K562 (cell line): ENCODE results near the gene MLKL. TPM values are rescaled to one million over a fixed set of nuclear protein-coding genes. Genes with fewer than 3 reads are reported as not detected.
A peak's percentile ranks its signal among the peaks of the same experiment; 100 is the strongest.

Source experiments
- ATAC-seq: fragments of 200-7000 bp; cut with Tn5 transposase; 3 replicates; pipeline ENCODE4 v1.9.1; 2020; ENCODE audit warnings: moderate library complexity
- BruUV-seq: library from RNA; stranded (reverse); fragments of 400-500 nt; replicated peaks from 2 replicates; lab custom pipeline; 2021; lab: Mats Ljungman, UMichigan
- CTCF ChIA-PET: fragments of 300-600 bp; formaldehyde crosslinking; extraction: SDS; loops from one replicate; lab custom pipeline; 2021; ENCODE audit warnings: low intra/inter-chr PET ratio; lab: Yijun Ruan, JAX
- POLR2A ChIA-PET: fragments of 300-600, 350-650 bp; sonication (Branson Sonifier 250); formaldehyde crosslinking; extraction: SDS; loops from one replicate; lab custom pipeline; 2021; ENCODE audit warnings: antibody characterized with exemption, inconsistent platforms; lab: Yijun Ruan, JAX
- DNase-seq, 4 experiments: peaks; one replicate each; pipeline versions ENCODE4 v3.0.0 to v3.0.0-alpha.2; 2011 to 2018; ENCODE audit warnings: low spot score in 3 of 4, mixed read lengths in 3 of 4; ENCODE audit errors: extremely low read depth in 1 of 4
- FAIRE-seq: peaks from 2 replicates; lab custom pipeline; 2011; peaks lifted over from hg19 to GRCh38; lab: Jason Lieb, UNC
- H2AFZ ChIP-seq: 2 replicates; pipeline ENCODE4 v1.6.0; 2011; ENCODE audit warnings: low read depth, low read length, control low read depth, inconsistent platforms
- H3K27ac ChIP-seq: fragments of 200-600 bp; 3 replicates; pipeline ENCODE4 v1.8.0; 2011; ENCODE audit warnings: low read depth, mild to moderate bottlenecking, control low read depth, inconsistent platforms, low read length, moderate library complexity, mixed read lengths; ENCODE audit errors: extremely low read depth
- H3K27me3 ChIP-seq, 2 experiments: fragments of 300-600 bp in 1 of 2; 2 replicates in 1 of 2; 3 replicates in 1 of 2; pipeline versions ENCODE4 v1.6.0 to v1.8.0; 2011; ENCODE audit warnings: inconsistent platforms in 2 of 2, low read length in 2 of 2, mild to moderate bottlenecking in 1 of 2, mixed read lengths in 1 of 2, moderate library complexity in 1 of 2; ENCODE audit not compliant: control insufficient read depth in 2 of 2, insufficient read depth in 2 of 2
- H3K36me3 ChIP-seq: fragments of 300-600 bp; 3 replicates; pipeline ENCODE4 v1.8.0; 2011; ENCODE audit warnings: mild to moderate bottlenecking, low read length, inconsistent platforms; ENCODE audit not compliant: control insufficient read depth, insufficient read depth
- H3K4me1 ChIP-seq, 2 experiments: fragments of 200-600 bp in 1 of 2; replicated peaks in 1 of 2; 2 replicates in 1 of 2; 3 replicates in 1 of 2; pipeline versions ENCODE4 v1.5.1 to v1.8.0; 2011; ENCODE audit warnings: inconsistent platforms in 2 of 2, low read length in 2 of 2, mild to moderate bottlenecking in 1 of 2, mixed read lengths in 1 of 2, moderate library complexity in 1 of 2; ENCODE audit not compliant: control insufficient read depth in 2 of 2, insufficient read depth in 2 of 2
- H3K4me2 ChIP-seq: 2 replicates; pipeline ENCODE4 v1.6.1; 2011; ENCODE audit warnings: low read length, control low read depth, inconsistent platforms, mixed read lengths; ENCODE audit not compliant: insufficient read depth
- H3K4me3 ChIP-seq: fragments of 200-600 bp; sonication (generic), shearing (Covaris generic); 2 replicates; pipeline ENCODE4 v1.5.1; 2016; ENCODE audit warnings: control low read depth, inconsistent platforms
- H3K79me2 ChIP-seq: fragments of 200-600 bp; 3 replicates; pipeline ENCODE4 v1.8.0; 2011; ENCODE audit warnings: low read length, inconsistent platforms; ENCODE audit not compliant: control insufficient read depth, insufficient read depth
- H3K9ac ChIP-seq, 2 experiments: 2 replicates each; pipeline versions ENCODE4 v1.6.0 to v1.6.1; 2011; ENCODE audit warnings: low read depth in 2 of 2, low read length in 2 of 2, control low read depth in 1 of 2, inconsistent platforms in 1 of 2, mild to moderate bottlenecking in 1 of 2, mixed read lengths in 1 of 2; ENCODE audit not compliant: insufficient read depth in 1 of 2
- H3K9me1 ChIP-seq: one replicate; pipeline ENCODE4 v1.6.0; 2011; ENCODE audit warnings: inconsistent platforms, mild to moderate bottlenecking, low read length, moderate library complexity; ENCODE audit not compliant: control insufficient read depth, insufficient read depth
- H3K9me3 ChIP-seq: replicated peaks from 2 replicates; pipeline ENCODE4 v1.5.1; 2011; ENCODE audit warnings: low read depth, low read length, inconsistent platforms; ENCODE audit not compliant: control insufficient read depth, insufficient read depth
- H4K20me1 ChIP-seq: replicated peaks from 2 replicates; pipeline ENCODE4 v1.6.1; 2011; ENCODE audit warnings: low read length, inconsistent platforms, mixed read lengths; ENCODE audit not compliant: control insufficient read depth, insufficient read depth
- RAD21 ChIP-seq, 2 experiments: fragments of 250-450 bp in 1 of 2; fragments of 450-650 bp in 1 of 2; sonication (Bioruptor Pico) in 1 of 2; formaldehyde crosslinking in 1 of 2; IDR thresholded peaks in 1 of 2; conservative IDR thresholded peaks in 1 of 2; 2 replicates each; pipeline versions ENCODE4 v1.4.0 to v1.8.0; 2020 to 2022; ENCODE audit warnings: mild to moderate bottlenecking in 2 of 2, moderate library complexity in 1 of 2
- ZNF121 ChIP-seq: sonication (generic); formaldehyde crosslinking; conservative IDR thresholded peaks from 2 replicates; pipeline ENCODE4 v1.8.0; 2022; ENCODE audit warnings: missing genetic modification reagents
- WGBS: fragments of 100-300 bp; shearing (Covaris generic); methylation state at CpG from one replicate; pipeline ENCODE4 v1.1.6; 2016; ENCODE audit warnings: low coverage, mixed read lengths; ENCODE audit not compliant: insufficient coverage; ENCODE audit errors: missing lambda C conversion rate; 5-methylcytosine and 5-hydroxymethylcytosine counted together
- in situ Hi-C: fragments of 300-500 bp; cut with MboI; formaldehyde crosslinking; loops from 4 replicates; pipeline ENCODE4 v1.15.0; 2018; ENCODE audit warnings: inconsistent platforms, mixed read lengths
- intact Hi-C: fragments of 100-400 bp; cut with micrococcal nuclease; formaldehyde crosslinking; loops from 2 replicates; pipeline ENCODE4 v1.14.2; 2022
- polyA plus RNA-seq, 8 experiments: library from polyadenylated mRNA; depleted of rRNA in 4 of 8; stranded (reverse) in 5 of 8; unstranded in 3 of 8; fragments of >200 nt; fragmentation: Nextera tagmentation in 2 of 8; fragmentation: Illumina TruSeq in 1 of 8; extraction: Ambion mirVana in 2 of 8; extraction: Trizol in 1 of 8; gene quantifications; 2 replicates each; pipeline versions ENCODE4 v1.2.1 to v1.2.3, GENCODE V29; 2011 to 2014; ENCODE audit warnings: inconsistent platforms in 1 of 8, missing spikeins in 1 of 8
- total RNA-seq, 7 experiments: library from RNA; depleted of rRNA in 6 of 7; stranded (reverse); fragments of >200 nt in 6 of 7; fragmentation: Illumina TruSeq in 2 of 7; extraction: Trizol in 2 of 7; gene quantifications; 2 replicates each; pipeline versions ENCODE4 v1.2.1 to v1.2.3, GENCODE V29; 2011 to 2021; ENCODE audit warnings: low replicate concordance in 1 of 7
- TF ChIP-seq, protein P1 (sequence below): IDR thresholded peaks from 2 replicates; pipeline ENCODE4 v1.6.1; 2011; ENCODE audit warnings: borderline replicate concordance, low read depth, mild to moderate bottlenecking, moderate library complexity, low read length; ENCODE audit not compliant: insufficient read depth, poor library complexity, severe bottlenecking

MLKL gene
- total and polyA plus RNA-seq, 9 of the 15 experiments (the other 6 are each of a cell fraction or from before 2014, with no cell fraction given), result 1.6 to 6.1 (median 4.8) TPM

DNA sequence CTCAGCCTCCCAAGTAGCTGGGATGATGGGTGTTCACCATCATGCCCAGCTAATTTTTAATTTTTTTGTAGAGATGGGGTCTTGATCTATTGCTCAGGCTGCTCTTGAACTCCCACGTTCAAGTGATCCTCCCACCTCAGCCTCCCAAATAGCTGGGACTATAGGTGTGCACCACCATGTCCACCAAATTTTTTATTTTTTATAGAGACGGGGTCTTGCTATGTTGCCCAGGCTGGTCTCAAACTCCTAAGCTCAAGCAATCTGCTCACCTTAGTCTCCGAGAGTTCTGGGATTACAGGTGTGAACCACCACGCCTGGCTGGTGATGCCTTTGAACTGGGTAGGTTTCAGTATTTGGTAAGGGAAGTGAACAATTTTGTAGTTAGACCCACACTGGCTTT lies 43.9 kb upstream of the MLKL start:
- TF ChIP-seq RAD21 (CRISPR knock-in tag; conservative IDR thresholded peaks at IDR 0.05 in 1 of 2, IDR thresholded peaks at IDR 0.05 in 1 of 2), result no peak
- TF ChIP-seq, protein P1, sequence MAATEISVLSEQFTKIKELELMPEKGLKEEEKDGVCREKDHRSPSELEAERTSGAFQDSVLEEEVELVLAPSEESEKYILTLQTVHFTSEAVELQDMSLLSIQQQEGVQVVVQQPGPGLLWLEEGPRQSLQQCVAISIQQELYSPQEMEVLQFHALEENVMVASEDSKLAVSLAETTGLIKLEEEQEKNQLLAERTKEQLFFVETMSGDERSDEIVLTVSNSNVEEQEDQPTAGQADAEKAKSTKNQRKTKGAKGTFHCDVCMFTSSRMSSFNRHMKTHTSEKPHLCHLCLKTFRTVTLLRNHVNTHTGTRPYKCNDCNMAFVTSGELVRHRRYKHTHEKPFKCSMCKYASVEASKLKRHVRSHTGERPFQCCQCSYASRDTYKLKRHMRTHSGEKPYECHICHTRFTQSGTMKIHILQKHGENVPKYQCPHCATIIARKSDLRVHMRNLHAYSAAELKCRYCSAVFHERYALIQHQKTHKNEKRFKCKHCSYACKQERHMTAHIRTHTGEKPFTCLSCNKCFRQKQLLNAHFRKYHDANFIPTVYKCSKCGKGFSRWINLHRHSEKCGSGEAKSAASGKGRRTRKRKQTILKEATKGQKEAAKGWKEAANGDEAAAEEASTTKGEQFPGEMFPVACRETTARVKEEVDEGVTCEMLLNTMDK, result no peak
- 0 out of 2 replicates have a peak, but pooled peaks have one; percentile 13 for TF ChIP-seq ZNF121 (CRISPR knock-in tag)
- peaks cover 9 to 27% of the 10 kb centered on the region in 2 experiments; a peak in 4 of 5 replicates for H3K4me1 ChIP-seq
- BruUV-seq, result no TSS peak
- peaks cover 5% of the 10 kb centered on the region; the same call in 1 of the 2 replicates for H4K20me1 ChIP-seq
- H3K27ac ChIP-seq, result no peak overlapping the region
- intact Hi-C loops, result no loop called here
- peaks cover 15 to 41% of the 10 kb centered on the region in 2 experiments for H3K27me3 ChIP-seq
- POLR2A ChIA-PET, result interaction anchor here (0.6 kb wide), 1 partner anchor 63 kb away, joined by 3 read pairs; no protein-coding TSS in a partner anchor
- H3K4me3 ChIP-seq, result no peak overlapping the region
- H2AFZ ChIP-seq, result no peak overlapping the region
- 23% methylated on average over 4 of the region's 4 CpGs for WGBS
- in situ Hi-C loops, result no loop called here
- no peaks in the 10 kb centered on the region for H3K79me2 ChIP-seq
- CTCF ChIA-PET, result no interaction called here
- H3K9me3 ChIP-seq, result no peaks in the 10 kb centered on the region
- no peak for FAIRE-seq
- no peaks in the 10 kb centered on the region for H3K36me3 ChIP-seq
- no peak for ATAC-seq
- DNase-seq, result no peak
- H3K9ac ChIP-seq, result no peak overlapping the region
- H3K4me2 ChIP-seq, result no peak overlapping the region
- no peaks in the 10 kb centered on the region for H3K9me1 ChIP-seq
